Superior temporal gyrus (tissue), 1 donor: Measurements from ENCODE around the gene PIGC.
"Not testable (repeated sequence)": the region's sequence is repeated elsewhere in the genome, so short reads cannot be mapped to it uniquely, and the experiment has no call there.

ENCODE experiments used
- DNase-seq: peaks from one replicate; pipeline ENCODE4 v3.0.0-alpha.2; 2016; ENCODE audit errors: extremely low spot score

Gene PIGC

DNA sequence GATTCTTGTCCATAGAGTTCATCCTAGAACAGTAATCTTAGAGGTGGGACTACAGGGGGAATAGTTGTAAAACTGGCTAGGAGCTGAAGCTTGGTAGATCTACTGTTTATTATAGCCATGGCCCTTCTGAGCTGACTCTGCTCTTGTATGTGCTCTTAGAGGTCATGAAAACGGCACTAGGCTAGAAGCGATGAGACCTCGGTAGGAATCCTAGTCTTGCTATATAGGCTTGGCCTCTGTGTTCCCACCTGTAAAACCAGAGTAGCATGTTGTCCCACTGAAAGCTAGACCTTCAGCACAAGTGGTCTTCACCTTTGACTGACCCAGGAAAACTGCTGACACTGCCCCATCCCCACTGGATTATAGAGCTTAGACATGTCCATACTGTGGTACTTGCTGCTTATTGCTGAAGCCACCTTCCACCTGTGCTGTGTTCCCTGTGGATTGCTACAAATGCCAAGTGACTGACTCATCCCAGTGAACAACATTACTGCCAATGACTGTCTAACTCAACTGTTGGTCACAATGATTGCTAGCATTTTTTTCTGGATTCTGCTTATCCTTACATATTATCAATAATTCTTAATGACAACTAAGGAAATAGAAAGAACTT lies 23.0 kb upstream of the PIGC start:
- DNase-seq, result no peak

DNA sequence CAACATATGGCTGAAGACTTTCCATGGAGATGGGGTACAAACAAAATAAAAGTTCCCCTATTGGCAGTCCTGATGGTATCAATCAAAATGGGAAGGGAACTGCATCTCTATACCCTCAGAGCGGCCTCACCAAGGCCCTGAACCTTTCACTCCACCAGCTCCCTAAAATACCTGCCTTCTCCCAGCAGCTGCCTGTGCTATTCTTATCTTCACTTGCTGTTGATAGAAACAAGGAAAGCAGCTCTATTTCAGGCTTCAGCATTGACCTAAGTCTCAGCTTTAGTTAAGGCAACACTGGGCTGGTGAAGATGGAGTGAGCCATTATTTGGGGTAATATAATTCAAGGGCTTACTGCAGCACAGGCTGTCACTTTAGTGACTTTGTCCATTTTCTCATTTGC lies 21.7 kb upstream of the PIGC start:
- DNase-seq, result no peak

DNA sequence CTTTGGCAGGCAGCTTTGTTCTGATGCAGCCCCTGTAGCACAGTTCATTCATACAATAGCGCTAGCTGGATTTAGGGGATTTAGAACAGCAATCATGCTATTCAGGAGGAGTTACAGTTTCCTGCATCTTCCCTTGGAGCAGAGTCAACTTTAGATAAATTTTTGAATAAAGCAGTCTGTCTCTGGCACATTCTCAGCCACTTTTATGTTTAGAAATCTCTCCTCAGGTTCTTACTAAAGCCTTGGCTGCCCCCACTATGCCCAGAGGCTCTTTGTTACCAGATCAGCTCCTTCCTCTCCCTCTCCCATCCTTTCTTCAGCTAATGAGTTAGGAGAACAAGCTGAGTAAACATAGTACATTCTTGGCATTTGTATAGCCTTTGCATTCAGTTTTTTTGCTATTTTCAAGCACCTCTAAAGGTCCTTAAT lies 17.0 kb upstream of the PIGC start:
- no peak for DNase-seq

DNA sequence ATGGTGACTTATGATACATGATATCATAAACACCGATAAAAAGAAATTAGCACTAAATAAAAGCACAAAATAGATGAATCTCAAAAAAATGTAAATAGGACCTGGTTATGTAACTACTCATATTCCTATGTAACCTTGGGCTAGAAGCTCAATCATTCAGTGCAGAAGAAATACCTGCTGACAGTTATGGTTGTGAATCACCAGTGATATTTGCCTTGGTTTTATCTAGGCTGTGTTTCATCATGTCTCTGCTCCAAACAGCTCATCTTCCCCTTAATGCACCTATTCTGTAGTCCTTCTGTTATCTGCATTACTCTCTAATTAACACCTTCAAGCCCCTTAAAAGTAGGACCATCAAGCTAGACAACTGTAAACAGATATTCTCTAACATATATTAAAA lies 16.3 kb upstream of the PIGC start:
- no peak for DNase-seq

DNA sequence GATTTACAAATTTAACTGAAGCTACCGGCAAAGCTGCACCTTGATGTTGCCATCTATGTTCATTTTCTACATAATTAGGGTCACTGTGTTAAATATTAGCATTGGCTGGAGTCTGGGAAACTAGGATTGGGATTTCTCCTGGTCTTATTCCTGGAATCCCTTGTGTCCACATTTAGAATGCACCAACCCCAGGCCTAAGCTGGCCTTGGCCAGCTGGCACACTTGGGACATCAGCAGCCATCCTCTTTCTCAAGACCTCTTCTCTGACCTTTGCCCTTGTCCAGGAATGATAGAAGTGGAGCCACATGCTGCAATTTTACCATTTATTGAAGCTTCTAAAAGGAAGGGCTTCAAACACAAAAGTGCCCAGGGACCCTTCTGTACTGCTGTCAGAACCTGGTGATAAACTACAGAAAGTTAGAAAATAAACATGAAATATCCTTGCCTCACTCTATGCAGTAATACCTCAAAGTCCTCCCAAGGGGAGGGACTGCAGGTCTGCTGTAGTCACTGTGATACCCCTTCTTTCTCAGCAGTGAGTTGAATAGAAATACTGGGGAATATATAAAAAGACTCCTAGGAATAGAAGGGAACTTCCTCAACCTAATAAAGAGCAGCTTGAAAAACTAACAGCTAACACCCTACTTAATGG lies 13.7 kb upstream of the PIGC start:
- DNase-seq, result no peak

DNA sequence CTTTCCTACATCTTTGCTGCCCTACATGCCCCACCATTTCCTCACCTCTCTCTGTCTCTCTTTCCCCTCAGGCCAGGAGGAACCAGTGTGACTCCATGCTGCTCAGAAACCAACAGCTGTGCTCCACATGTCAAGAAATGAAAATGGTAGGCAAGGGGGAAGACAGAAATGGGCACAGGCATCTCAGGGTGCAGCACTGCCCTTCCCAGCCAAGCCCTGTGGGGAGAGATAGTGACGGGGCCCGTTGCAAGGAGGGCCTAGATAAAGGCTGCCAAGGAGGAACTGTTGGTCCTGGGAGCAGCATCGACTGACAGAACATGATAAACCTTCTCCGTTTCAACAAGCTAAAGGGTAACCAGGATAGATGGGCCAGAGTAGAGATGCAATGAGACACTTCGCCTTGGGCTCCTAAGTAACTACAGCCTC lies 12.5 kb upstream of the PIGC start:
- no peak for DNase-seq

DNA sequence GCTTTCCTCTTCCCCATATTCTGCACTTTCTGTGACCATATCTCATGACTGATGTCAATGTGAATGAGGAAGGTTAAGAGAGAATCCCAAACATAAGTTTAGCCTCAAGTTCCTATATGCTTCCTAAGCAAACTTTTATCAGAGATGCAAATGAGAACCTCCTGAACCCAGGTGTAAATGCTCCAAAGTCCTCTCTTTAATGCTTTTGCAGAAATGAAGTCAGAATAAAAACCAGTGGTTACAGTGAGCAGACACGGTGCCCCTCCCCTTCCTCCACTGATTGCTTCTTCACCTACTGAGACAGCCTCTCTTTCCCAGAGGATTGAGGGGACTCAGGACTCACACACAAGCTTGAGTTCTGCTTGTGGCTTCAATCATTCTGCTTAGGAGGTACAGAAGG lies 11.6 kb upstream of the PIGC start:
- no peak for DNase-seq

DNA sequence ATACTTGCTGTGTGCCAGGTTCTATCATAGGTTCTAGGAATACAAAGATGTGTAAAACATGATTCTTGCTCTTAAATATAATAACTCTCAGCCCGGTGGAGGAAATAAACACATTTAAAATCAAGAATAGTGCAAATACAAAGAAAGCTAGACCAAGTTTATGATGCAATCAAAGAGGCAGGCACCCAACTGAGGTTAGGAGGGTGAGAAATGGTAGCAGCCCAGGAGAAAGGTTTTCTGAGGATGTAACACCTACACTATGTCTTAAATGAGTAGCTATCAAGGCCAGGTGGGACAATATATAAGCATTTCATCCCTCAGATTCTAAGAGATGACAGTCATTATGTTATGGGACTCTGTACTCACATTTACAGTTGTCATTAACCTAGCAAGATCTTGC lies 9.7 kb upstream of the PIGC start:
- no peak for DNase-seq

DNA sequence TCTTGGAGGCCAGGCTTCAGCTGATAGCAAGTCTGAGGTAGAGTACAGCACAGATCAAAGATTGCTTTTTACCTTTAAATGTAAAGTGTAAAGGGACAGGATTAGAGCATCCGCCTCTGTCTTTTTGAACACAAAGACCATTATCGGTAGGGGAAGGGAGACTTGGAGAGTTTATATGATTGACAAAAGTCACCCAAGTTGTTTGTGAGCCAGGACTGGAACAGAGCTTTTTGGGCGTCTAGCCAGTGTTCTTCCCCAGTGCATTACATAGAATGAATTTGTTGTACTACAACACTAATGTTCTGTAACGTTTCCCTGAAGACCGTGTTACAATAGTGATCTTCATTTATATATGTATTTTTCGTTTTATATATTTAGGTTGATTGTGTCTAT lies 9.3 kb upstream of the PIGC start:
- no peak for DNase-seq

DNA sequence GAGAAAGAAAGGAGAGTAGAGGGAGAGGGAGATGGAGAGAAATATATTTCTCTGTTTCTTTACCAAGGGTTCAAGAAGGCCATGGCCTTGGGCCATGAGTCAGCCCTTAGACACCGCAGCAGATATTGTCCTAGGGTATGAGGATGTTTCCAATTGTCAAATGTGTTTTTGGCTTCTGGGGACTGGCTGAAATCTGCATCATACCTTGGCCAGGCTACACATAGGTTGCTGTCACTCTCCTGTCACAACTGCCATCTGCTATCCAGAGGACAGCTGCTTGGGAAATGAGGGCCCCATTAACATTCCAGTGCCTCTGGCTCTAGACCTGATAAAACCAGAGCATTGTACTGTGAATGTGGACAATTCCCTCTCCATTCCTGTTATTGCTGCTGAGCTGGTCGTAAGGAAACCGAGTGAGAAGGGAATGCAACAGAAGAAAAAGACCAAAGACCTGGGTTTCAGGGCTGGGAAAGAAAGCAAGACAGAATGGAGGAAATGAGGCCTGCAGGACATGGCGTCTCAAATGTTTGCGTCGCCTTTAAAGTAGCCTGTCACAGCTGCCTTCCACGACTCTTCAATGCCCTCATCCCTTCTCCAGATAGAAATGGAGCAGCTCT lies 8.8 kb upstream of the PIGC start:
- no peak for DNase-seq

DNA sequence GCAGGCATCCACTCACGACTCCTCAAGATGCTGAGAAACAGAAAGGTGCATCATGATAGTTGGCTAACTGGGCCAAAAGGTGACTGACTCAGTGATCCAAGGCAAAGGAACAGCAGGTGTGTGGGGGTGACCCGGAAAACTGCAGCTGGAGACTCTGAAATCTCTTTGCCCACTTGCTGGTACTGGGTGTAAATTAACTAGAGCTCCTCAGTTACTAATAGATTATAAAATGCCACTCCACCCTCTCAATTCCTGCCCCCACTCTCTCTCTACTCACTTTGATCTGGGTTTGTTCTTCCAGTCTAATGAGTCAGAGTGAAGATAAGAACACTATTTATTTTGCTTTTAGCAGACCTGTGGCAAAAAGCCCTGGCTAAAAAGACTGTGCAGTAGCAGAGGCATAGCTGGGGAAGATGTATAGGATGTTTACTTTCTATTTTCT lies 7.2 kb upstream of the PIGC start:
- no peak for DNase-seq

DNA sequence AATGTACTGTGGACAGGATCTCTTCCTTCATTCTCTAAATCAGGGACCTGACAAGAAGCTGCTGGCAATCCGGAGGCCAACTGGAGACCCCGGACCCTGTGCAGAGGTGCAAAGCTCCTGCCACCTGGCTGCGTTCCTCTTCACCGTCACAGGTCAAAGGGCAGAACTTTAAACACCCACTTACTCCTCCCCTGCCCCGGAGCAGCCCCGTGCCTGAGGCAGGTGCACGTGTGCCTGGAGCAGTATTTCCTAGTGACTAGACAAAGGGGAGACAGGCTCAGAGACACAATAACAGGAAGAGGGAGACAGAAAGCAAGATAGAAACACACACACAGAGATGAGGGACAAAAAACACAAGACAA lies 6.6 kb upstream of the PIGC start:
- no peak for DNase-seq

DNA sequence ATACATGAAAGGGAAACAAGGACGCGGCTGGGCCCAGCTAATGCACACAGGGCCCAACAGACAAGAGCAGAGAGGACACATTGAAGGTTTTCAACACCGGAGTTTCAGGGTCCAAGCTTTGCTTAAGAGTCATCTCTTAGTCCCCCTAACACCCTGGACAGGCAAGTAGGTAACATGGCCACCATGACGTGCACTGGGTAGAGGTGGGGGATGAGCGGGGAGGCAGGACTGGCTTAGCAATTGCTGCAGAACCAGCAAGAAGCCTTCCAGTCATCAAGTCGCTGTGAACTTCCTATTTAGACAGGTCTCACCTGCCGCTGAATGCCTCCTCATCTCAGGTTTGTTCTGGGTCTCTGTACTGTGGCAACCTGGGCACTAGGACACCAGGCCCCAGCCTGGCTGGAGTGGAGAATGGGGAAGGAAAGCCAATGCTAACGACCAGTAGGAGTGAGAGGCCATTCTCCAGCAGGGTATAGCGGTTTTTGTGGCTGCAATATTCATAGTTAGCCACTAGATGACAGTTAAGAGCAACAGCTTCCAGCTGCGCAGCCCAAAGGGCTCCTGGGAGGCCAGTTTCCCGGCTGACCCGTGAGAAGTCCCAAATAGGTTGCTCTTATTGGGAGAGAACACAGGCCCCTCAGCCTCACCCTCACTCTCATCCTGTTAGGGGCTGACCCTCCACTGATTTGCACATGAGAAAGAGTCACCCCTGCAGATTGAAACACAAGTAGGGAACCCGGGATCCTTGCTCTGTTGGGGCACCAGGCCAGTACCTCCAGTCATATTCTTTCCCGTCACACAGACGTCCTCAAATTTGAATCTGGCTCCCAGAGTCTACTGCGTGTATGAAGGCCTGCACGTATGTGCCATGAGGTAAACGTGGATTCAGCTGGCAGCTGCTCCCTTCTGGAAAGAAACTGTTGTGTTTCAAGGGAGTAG lies 6.0 kb upstream of the PIGC start:
- peak; percentile 64 for DNase-seq

DNA sequence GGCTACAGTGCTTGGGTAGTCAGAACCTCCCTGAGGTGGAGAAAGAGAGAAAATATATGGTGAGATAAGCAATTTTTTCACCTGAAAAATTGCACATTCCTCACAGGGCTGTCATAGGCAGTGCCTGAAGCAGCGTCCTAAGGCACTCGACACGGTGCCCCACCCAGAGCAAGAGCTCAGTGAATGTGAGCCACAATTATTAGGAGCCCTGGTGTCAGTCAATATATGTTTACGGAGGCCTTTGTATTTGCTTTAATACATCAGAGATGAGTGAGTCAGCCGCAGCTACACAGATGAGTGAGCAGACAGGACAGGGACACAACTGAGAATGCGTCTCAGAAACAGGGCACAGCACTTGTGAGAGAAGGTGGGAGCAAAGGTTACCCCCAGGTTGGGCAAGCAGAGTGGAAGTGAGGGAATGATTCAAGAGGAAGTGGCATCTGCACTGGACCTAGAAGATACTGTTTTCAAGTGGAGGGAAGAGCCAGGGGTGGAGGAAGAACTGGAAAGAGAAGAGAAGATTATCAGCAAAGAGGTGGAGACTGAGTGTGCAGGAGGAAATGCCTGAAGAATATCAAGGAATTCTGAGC lies 5.2 kb upstream of the PIGC start:
- DNase-seq, result no peak

DNA sequence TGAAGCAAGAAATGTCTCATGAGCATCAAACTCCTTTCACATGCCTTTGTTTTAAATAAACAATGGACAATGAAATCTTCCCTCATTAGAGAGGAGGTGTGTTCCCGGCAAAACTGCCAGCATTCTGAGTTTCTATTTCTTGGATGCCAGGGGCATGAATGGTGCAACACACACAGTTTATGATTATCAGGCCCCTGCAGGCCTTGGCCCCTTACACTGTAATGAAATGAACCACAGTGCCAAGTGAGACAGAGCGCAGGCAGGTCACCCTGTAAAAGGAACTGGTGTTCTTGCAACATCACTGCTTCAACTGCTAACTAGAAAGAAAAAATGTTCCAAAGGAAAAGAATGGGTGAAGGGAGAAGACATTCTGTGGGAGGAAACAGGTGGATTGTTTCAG lies 3.8 kb upstream of the PIGC start:
- DNase-seq, result no peak

DNA sequence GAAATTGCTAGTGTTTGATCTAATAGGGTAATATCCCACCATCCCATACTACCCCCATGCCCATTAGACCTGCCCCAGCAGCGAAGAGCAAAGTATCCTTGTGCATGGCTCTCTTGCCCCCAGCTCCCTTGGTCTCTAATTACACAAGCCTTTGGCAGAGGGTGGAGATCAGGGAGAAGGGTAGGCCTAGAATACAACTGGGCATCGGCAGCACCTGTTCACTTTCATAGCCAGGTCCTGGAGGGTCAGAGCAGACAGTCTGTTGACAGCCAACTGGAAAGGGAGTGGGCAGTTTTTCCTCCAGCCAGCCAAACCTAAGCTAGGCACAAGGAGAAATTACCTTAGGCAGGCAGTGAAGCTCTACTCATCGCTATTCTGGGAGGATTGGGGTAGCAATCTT lies 2.7 kb upstream of the PIGC start:
- DNase-seq, result no peak

DNA sequence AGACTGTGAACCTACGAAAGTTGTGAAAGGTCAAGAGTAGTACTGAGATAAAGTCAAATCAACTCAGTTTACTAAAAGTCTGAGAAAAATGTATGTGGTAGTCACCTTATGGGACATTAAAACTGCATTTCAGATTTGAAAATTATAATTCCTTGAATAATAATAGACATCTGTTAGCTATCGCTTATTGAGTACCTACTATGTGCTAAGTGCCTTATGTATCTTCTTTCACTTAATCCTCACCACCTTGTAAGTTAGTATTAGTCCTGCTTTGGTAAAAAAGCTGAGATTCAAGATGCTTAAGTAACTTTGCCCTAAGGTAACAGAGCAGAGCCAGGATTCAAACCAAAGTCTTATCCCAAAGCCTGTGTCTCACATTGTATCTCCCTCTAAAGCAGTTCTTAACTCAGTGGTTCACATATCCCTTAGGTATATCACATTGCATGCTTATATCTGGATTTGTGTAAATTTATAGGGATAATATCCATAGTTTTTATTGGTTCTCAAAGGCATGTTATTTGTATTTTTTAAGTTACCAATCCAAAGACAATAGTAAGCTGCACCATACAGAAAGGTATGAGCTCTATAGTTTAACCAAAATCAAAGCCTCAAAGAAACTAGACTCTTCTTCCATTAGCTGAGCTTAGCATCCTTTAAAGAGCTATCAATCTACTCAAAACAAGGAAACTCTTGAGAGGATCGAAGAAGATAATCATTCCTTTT lies 865 bp downstream of the PIGC start:
- peak; percentile 37 for DNase-seq

DNA sequence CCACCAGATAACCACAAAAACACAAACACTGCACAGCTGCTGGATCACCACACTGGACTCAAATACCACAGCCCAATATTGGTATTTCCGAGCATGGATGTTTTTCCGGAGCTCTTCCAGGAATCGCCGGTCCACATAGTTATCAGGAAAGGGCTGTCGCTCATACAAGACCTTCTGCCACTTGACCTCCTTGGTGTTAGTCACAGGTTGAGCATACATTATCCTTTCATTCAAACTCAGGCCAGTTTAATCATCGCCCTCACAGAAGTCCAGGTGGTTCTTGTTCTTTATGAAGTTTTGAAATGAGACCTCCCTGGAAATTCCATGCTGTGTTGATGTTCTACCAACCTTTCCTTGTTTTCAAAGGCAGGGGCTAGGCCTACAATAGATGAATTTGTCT lies 1.5 kb downstream of the PIGC start:
- DNase-seq, result no peak

DNA sequence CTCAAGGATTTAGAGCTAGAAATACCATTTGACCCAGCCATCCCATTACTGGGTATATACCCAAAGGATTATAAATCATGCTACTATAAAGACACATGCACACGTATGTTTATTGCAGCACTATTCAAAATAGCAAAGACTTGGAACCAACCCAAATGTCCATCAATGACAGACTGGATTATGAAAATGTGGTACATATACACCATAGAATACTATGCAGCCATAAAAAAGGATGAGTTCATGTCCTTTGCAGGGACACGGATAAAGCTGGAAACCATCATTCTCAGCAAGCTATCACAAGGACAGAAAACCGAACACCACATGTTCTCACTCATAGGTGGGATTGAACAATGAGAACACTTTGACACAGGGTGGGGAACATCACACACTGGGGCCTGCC lies 6.7 kb downstream of the PIGC start:
- not testable (repeated sequence) for DNase-seq

DNA sequence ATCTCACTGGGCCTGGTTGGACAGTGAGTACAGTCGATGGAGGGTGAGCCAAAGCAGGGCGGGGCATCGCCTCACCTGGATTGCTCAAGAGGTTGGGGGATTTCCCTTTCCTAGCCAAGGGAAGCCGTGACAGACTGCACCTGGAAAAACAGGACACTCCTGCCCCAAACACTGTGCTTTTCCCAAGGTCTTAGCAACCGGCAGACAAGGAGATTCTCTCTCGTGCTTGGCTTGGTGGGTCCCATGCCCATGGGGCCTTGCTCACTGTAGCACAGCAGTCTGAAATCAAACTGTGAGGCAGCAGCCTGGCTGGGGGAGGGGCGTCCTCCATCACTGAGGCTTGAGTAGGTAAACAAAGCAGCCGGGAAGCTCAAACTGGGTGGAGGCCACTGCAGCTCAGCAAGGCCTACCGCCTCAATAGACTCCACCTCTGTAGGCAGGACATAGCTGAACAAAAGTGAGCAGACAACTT lies 12.1 kb downstream of the PIGC start:
- no peak for DNase-seq

DNA sequence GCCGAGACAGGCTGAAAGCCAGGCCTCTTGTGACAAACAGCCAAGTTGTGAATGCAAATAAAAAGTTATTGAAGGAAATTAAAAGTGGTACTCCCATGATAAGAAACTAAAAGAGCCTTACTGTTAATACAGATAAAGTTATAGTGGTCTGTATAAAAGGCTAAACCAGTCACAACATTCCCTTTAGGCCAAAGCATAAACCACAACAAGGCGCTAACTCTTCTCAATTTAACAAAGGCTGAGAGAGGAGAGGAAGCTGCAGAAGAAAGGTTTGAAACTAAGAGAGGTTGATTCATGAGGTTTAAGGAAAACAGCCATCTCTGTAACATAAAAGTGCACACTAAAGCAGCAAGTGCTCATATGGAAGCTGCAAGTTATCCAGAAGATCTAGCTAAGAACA lies 12.7 kb downstream of the PIGC start:
- no peak for DNase-seq
